Measurements from ENCODE around the gene ARHGAP20.

GRCh38 chr11:110655967-110656366 lies 56.3 kb downstream of the ARHGAP20 start:
- TF ChIP-seq CTCF (IDR thresholded peaks at IDR 0.05; ENCODE audit: low read depth, low read length) = no peak
- TF ChIP-seq EZH2phosphoT487 (IDR thresholded peaks at IDR 0.05; ENCODE audit: low read depth) = no peak
